ENCODE results near the gene SKP1. TPM values are rescaled to one million over a fixed set of nuclear protein-coding genes. Genes with fewer than 3 reads are reported as not detected.

Gene SKP1
- total RNA-seq, 1 donor from 2014 or later: 155 TPM

DNA sequence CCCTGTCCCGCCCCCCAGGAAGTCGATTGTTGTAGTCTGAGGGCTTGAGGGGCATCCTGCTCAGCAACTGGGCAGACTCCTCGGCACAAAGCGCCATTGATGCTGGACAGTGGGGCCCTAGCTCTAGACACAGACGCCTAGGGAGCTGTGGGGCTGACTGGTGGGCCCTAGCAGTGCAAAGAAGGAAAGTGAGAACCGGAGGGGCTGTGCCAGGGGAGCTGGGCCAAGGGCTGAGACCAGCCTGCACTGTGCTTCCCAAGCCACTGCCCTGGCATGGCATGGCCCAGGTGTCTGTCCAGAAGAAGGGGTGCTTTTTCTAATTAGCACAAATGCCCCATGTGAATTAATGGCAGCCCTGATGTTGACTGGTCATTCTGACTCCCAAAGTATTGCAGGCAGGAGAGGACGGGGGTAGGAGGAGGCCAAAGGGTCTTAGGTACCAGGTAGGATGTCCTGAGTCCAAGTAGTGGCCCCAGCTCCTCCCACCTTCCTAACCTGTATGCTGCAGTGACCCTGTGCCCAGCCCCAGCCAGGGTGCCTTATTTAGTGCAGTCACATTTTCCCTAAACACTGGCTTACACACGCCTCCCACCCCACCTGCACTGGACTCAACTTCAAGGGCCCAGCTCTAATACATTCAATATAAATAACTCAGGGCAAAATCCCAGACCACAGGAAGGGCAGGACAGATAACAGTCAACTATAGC is 46.4 kb downstream of the SKP1 start:
- no peak for DNase-seq

DNA sequence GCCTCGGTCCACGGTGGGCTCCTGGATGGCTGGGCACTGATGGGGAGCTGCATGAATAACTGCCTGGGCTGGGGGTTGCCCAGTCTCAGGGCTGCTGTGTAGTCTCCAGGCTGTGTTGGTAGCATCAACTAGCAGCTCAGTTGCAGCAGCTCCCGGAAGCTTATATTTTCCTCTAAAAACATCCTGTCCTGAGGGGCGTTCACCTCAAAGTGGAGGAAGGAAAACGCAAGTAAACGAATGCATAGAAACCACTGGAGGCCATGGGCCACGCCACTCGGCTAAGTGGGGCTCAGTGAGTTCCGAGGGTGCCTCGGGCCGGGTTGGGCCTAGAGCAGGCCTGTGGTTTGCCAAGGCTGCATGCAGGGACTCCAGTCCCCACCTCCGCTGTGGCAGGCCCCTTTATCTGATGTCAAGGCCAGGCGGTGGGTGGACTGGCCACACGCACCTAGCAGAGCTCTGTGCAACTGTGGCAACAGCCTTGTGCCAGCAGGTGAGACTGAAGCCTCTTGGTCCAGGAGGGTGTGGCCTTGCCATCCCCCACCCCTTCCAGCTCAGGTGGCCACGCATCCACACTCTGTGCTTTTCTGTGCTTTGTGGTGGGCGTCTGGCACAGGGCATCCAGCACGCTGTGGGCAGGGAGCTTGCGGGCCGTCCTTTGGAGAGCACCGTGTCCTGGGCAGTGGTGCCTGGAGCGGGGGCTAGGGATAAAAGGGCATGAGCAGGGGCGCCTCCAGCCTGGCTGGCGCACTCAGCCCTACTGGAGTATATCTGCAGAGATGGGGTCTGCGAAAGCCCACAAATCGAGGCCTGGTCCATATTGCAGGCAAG is 47.1 kb downstream of the SKP1 start:
- no peak for DNase-seq

- no peak for DNase-seq
Observed at GRCh38 chr5:134128648-134128995, 48.1 kb downstream of the SKP1 start.

DNA sequence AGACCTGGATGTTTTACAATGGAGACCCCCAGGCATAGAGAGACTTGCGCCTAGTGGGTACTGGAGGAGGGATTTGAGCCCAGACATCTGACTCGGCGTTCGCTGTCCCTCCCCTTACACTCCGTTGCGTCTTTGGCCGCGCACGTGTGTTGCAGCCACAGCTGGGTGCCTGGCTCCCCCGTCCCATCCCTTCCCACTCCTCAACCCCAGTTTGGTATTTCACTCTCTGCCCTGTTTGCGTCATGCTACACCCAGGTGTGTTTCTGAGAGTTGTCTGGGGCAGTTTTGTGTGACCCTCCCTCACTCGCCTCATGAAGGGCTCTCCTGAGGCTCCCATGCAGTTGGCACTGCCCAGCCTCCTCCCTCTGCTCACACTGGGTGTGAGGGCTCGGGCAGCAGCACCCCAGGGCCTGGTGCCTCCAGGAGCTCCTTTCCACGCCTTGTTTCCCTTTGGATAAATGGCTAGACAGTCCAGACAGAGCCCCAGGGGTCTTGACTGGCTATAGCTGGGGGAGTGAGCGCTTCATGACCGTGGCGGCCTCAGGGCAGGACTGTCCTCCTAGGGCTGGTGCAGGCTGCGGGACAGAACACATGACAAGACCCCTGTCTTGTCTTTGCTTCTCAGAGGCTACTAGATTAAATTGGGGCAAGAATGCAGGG is 48.6 kb downstream of the SKP1 start:
- no peak for DNase-seq

- DNase-seq: no peak
Observed at GRCh38 chr5:134127376-134127861, 49.3 kb downstream of the SKP1 start.

DNA sequence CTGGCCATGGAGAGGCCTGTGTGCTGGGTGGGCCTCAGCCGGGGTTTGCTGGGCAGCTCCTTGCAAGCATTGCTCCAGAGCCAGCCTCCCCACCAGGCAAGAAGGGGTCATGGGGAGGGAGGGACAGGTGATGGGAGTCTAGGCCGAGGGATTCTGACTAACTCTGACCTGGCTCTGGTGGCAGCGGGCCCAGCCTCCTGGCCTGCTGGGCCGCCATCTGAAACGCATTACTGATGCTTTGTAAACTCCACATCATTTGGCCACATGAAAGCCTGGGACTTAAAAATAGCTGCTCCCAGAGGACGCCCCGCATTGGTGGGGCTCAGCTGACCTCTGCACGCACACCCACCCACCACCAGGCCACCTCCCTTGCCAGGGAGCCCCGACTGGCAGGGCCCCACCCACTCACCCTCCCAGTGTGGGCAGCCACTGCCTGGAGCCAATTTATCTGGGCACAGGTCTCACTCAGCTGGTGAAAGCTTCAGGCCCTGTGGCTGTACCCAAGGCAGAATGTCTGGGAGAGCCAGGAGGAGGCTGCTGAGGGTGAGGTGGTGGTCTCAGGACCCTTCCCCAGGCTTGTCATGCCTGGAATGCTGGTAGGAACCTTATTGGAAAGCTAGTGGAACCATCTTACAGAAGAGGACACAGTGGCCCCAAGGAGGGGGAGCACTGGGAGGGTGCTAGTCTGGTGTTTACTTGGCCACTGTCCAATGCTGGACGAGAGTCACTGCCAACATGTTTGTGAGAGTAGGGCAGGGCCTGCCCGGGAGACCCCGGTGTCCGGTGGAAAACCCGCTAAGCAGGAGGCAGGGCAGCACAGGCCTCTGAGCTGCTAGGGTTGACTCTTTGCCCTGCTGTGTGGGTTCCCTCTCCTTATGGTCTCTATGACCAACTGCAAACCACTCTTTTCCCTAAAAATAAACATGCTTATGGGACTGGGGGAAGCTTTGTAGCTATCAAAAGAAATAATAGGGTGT is 51.4 kb downstream of the SKP1 start:
- DNase-seq: no peak

DNA sequence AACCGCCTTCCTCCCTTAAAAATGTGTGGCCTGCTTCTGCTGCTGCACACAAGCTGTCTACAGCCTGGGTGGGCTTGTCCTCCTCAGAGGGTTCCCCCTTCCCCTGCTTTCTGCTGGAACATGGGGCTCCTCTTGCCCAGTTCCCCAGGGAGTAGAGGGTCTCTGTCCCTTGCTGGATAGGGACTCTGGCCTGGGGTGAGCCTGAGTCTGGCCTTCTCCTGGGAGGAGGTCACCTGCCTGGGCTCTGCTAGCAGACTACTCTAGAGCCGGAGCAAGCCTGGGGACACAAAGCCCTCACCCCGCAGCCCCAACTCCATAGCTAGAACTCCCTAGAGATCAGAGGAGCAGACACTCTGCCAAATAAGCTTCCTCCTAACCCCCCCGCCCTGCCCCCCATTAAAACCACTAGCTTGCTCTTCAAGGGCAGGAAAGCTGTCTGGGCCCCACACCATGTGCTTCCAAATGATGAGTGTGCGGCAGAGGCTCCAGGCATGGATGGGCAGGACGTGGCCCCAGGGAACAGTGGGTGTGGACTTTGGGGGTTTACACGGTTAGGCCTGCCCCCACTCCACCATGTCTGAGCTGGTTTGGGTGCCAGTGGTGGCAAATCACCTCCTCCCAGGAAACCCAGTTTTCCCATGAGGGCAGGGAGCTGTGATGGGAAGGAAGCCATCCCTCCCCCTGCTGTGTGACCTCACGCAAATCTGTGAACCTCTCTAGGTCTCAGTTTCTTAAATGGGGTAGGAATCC is 52.3 kb downstream of the SKP1 start:
- no peak for DNase-seq

DNA sequence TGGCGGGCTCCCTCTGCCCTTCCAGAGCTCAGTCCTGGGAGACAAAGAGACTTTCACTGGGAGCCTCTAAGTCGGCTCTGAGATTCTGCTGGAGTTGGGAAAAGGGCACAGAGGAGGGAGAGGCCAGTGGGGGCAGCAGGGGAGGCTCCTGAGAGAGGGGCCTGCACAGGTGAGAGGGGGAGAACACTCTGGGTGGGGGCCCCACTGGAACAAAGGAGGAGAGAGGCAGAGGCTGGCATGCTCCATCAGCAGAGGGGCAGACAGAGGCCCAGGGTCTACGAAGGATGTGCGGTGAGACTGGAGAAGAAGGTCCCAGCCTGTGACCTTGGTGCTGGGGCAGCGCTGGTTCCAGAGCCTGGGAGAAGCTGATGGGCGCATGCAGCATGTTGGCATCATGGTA is 53.4 kb downstream of the SKP1 start:
- no peak for DNase-seq

DNA sequence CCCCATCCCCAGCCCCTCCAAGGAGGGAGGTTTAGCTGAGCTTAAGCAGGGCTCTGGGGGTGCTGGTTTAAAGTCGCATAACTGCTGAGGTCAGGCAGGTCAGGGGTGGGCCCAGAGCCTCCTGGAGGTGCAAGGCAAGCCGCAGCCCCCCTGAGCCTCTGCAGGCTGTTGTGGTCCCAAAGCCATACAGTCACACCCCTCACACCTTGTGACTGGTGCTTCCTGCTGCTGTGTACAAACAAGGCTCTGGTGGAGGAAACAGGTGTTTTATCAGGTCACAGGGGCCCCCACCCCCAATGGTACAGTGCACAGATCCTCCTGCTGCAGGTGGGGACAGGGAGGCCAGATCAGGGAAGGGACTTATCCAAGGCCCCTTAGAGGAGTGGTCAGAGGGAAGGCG is 54.2 kb downstream of the SKP1 start:
- no peak for DNase-seq

- DNase-seq: no peak
Observed at GRCh38 chr5:134120386-134121138, 56.2 kb downstream of the SKP1 start.

- DNase-seq: no peak
Observed at GRCh38 chr5:134119720-134120119, 57.0 kb downstream of the SKP1 start.

DNA sequence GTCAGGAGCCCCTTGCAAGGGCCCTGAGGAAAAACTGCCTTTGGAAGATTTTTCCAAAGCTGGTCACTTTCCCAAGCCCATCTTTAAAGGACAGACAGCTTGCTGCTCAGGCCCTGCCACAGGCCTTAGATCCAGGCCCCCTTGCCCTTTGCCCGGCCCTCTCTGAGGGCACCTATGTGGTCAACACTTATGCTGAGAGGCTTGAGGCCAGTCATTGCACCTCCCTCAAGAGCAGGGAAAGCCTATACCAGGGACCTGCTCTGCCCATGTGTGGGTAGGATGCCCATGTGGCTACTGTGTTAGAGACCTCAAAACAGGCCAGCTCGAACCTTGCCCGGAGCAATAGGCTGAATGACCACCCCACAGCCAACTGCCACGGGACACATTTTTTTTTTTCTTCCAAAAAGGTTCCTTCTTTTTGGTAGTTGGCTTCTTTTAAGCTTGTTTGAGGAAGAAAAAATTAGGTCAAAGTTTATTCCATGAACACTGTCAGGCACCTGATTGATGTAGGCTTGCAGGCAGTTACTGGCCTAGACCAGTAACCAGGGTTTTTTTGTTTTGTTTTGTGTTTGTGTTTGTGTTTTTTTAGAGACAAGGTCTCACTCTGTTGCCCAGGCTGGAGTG is 58.4 kb downstream of the SKP1 start:
- no peak for DNase-seq

- DNase-seq: no peak
Observed at GRCh38 chr5:134116789-134117761, 59.7 kb downstream of the SKP1 start.

DNA sequence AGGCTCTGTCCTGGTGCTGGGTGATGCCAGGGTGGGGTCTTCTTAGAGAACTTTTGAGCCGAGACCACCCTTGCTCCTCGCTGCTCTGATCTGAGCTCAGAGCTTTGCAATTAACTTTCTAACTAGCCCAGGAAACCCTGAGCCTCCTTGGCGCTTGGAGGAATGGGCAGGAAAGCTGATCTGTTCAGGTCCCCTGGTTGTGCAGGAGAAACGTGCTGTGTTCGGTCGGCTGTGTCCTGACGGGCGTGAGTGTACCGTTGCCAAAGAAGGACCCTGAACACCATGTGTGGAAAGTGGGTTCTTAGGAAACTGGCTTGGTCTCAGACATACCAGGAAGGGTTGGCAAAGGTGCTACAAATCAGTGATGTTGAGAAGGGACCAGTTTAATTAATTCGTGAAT is 60.5 kb downstream of the SKP1 start:
- DNase-seq: no peak

DNA sequence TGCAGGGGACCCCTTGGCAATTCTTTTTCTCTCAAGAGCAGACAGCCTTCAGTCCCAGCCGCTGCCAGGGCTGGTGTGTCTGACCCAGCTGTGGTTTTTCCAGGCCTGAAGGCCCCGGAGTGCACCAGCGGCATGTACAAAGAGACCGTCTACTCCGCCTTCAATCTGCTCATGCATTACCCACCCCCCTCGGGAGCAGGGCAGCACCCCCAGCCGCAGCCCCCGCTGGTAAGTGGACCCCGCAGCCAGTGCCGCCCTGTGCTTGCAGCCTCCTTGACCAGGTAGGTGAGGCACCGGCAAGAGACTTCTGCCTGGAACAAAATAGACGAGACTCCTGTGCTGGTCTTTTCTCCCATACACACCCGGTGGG is 61.0 kb downstream of the SKP1 start:
- DNase-seq: no peak

- no peak for DNase-seq
Observed at GRCh38 chr5:134114886-134115805, 61.6 kb downstream of the SKP1 start.
